NB4 (cell line): Measurements from ENCODE around the gene TEC.
A peak's percentile ranks its signal among the peaks of the same experiment; 100 is the strongest.

Experiments
- DNase-seq: peaks from one replicate; pipeline ENCODE4 v3.0.0; 2010; ENCODE audit warnings: low read depth
- H3K4me3 ChIP-seq: one replicate; pipeline ENCODE4 v1.5.1; 2011; ENCODE audit warnings: mild to moderate bottlenecking, low read depth, low read length, moderate library complexity
- CTCF ChIP-seq: IDR thresholded peaks from one replicate; pipeline ENCODE4 v1.5.1; 2012; ENCODE audit warnings: low read depth, low read length
- MAX ChIP-seq: IDR thresholded peaks from 2 replicates; pipeline ENCODE4 v1.6.1; 2011; ENCODE audit warnings: low read depth, low read length
- MYC ChIP-seq: IDR thresholded peaks from 2 replicates; pipeline ENCODE4 v1.6.1; 2011; ENCODE audit warnings: low read depth, low read length
- POLR2A ChIP-seq: IDR thresholded peaks from 2 replicates; pipeline ENCODE4 v1.6.1; 2011; ENCODE audit warnings: mild to moderate bottlenecking; ENCODE audit not compliant: insufficient read length; ENCODE audit errors: extremely low read depth

Gene TEC

GRCh38 chr4:48194971-48195370 is 74.7 kb downstream of the TEC start:
- peak overlapping the region; percentile 16 for H3K4me3 ChIP-seq
- DNase-seq = peak; percentile 83
- TF ChIP-seq POLR2A (no peak), MAX (no peak), CTCF (no peak), MYC (no peak)

- no peak for TF ChIP-seq MYC
- TF ChIP-seq CTCF = no peak
- no peak for TF ChIP-seq MAX
- TF ChIP-seq POLR2A = no peak
- H3K4me3 ChIP-seq = no peak overlapping the region
- DNase-seq = no peak
Observed at GRCh38 chr4:48193921-48194468, 75.6 kb downstream of the TEC start.

GRCh38 chr4:48193096-48193836 is 76.4 kb downstream of the TEC start:
- no peak overlapping the region for H3K4me3 ChIP-seq
- DNase-seq = no peak
- no peak for TF ChIP-seq CTCF
- TF ChIP-seq MAX = no peak
- TF ChIP-seq MYC = no peak
- TF ChIP-seq POLR2A = no peak

GRCh38 chr4:48191758-48192157 is 77.9 kb downstream of the TEC start:
- DNase-seq = no peak
- H3K4me3 ChIP-seq = no peak overlapping the region
- TF ChIP-seq MYC (no peak), CTCF (no peak), POLR2A (no peak), MAX (no peak)

GRCh38 chr4:48190839-48191238 is 78.8 kb downstream of the TEC start:
- H3K4me3 ChIP-seq = no peak overlapping the region
- no peak for DNase-seq
- no peak for TF ChIP-seq CTCF
- TF ChIP-seq MYC = no peak
- no peak for TF ChIP-seq POLR2A
- no peak for TF ChIP-seq MAX
